Stimulated activated CD4-positive, alpha-beta T cell treated with anti-CD3 and anti-CD28 coated beads, Interleukin-1b, Interleukin-23, amount 100 ng/mL, for 4 hours (primary cell): ENCODE measurements around the gene SYT15.
A peak's percentile ranks its signal among the peaks of the same experiment; 100 is the strongest.
"Not testable (repeated sequence)": the region's sequence is repeated elsewhere in the genome, so short reads cannot be mapped to it uniquely, and the experiment has no call there.

Experiments
- DNase-seq, 2 donors: peaks; one replicate each; pipeline ENCODE4 v3.0.0-alpha.2; 2020; ENCODE audit warnings: low read depth in 2 of 2

SYT15 gene

GRCh38 chr10:46556515-46557318 lies 22.2 kb upstream of the SYT15 start, which contains the start of gene GPRIN2:
TSS of gene GPRIN2 (minus strand) at chr10:46556658. CDS start at chr10:46550736, 5,922 bp downstream.
- DNase-seq: no peak

DNA sequence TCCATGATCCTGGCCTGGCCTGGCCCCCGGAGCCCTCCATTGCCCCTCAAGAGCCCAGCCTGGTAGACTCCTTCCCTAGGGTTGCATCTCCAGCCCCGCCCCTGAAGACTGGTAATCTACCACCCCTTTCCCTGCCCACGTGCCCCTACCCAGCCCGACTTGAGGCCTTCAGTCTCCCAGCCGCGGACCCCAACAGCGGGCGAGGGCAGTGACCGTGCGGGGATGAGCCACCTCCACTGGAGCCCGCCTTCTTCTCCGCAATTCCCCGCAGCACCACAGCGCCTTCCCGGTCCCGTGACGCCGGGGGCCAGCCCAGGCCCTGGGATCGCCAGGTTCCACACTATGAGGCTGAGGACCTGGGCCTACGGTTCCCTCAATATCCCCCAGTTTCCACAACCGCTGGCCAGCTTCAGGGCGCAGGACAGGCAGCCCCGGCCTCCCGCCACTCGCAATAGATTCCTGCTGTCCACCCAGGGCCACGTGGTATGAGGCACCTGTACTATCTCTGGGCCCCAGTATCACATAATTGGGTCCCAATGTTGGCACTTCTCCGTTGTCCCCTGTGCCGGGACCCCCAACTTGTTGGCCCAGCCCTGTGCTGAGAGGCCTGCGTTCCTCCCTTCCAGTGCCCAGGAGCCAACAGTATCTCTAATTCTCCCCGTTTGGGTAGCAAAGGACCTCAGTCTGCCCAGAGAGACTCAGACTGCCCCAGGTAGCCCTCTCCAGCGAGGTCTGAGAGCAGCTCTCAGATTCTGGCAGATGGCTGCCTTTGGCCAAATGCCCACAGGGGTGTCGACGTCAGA lies 21.4 kb upstream of the SYT15 start:
- DNase-seq: no peak

DNA sequence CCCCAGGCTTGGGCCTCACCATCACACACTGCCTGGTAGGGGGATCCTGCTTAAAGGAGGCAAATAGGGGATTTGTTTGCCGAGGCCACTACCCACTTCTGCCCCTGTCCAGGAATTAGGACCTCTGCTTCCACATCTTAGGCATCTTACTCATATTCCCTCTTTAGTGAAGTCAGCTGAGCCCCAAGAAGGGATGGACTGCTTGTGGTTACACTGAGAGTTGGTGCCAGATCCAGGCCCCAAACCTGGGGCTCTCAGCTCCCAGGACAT lies 20.9 kb upstream of the SYT15 start:
- no peak for DNase-seq

DNA sequence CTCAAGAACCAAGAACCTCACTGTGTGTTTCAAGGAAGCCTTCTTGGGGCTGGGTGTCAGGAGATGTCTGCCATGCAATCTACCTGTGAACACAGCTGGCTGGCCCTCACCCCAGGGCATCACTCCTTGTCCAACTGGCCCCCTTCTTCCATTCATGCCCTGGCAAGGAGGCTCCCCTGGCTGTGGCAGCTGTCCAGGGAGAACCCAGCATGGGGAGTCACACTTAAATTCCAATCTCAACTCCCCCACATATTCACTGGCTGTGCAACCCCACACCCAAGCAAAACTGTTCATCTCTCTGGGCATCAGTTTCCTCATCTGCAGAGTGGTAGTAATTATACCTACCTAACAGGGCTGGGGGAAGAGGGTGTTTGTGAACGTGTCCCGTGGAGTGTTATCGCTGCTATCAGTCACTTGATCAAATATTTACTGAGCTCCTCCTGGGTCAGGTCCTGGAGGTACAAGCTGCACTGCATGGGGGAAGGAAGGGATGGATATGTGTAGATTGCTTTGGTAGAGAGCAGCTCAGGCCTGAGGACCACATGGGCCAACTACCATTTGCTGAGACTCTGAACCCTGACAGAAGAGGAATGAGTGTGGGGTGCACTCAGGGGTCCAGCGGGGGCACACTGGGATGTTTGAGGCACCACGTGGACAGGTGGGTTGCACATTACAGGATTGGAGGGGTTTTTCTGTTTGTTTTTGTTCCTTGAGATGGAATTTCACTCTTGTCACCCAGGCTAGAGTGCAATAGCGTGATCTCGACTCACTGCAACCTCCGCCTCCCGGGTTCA lies 20.3 kb upstream of the SYT15 start:
- no peak for DNase-seq

GRCh38 chr10:46559231-46559671 lies 19.7 kb upstream of the SYT15 start:
- no peak for DNase-seq

DNA sequence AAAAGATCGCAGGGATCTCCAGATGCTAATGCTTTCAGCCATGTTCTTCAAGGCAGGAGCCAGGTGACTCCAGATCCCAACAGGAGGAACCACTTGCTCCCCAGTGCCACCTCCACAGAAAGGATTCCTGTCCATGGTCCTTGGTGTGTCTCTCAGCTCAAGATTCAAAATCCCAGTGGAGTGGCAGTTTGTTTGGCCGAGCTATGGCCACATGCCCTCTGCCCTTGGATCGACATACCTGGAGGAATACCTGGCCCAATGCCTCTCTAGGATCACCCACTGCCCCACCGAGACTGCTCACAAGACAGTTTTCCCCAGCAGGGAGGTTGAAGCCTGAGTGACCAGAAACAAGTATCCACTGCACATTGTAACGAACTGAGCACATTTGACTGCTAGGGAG lies 18.5 kb upstream of the SYT15 start:
- DNase-seq: no peak

DNA sequence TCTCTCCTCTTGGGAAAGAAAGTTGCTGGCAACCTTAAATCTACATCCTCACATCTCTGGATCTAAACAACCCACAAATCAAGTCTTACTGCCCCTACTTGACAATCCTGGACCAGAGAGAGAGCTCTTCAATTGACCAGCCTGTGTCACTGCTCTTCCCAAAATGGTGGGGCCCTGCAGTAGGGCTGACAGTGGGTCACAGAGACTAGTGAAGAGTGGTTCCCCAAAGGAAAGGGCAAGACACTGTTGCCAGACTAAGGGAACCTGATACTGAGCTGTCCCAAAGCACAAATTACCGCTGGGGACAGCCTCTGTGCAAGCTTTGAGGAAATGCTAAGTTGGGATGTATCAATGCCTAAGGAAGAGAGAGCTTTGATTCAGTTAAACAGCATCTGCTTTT lies 18.0 kb upstream of the SYT15 start:
- no peak for DNase-seq

GRCh38 chr10:46565591-46566332 lies 13.2 kb upstream of the SYT15 start:
- DNase-seq: peak in 1 of 2 donors; percentile 21

GRCh38 chr10:46567151-46567550 lies 11.8 kb upstream of the SYT15 start:
- not testable (repeated sequence) for DNase-seq

DNA sequence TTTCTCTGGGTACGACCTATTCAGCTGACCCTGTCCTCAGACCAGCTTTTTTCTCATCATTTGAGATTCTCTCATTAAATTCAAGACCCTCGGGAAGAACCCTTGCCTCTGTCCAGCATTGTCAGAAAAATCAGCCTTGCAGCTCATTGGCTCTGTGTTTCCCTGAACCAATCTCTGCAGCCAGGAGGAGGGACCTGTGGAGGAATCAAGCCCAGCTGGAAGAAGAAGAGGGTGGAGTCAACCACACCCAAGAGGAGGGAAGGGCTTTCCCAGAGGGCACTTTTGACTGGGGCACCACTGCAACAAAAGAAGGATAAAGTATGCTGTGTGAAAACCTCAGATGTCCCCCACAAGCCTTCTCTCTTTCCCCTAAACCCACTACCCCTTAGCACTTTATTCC lies 8.3 kb upstream of the SYT15 start:
- DNase-seq: not testable (repeated sequence)

GRCh38 chr10:46572765-46573164 lies 6.2 kb upstream of the SYT15 start:
- DNase-seq: not testable (repeated sequence)

- DNase-seq: not testable (repeated sequence)
These were observed 5.6 kb upstream of the SYT15 start for GRCh38 chr10:46573314-46573713.

GRCh38 chr10:46573884-46574283 lies 5.0 kb upstream of the SYT15 start:
- not testable (repeated sequence) for DNase-seq

- not testable (repeated sequence) for DNase-seq
These were observed 1.1 kb upstream of the SYT15 start for GRCh38 chr10:46577624-46578473.

GRCh38 chr10:46579378-46579777 lies 450 bp downstream of the SYT15 start:
- DNase-seq: not testable (repeated sequence)

DNA sequence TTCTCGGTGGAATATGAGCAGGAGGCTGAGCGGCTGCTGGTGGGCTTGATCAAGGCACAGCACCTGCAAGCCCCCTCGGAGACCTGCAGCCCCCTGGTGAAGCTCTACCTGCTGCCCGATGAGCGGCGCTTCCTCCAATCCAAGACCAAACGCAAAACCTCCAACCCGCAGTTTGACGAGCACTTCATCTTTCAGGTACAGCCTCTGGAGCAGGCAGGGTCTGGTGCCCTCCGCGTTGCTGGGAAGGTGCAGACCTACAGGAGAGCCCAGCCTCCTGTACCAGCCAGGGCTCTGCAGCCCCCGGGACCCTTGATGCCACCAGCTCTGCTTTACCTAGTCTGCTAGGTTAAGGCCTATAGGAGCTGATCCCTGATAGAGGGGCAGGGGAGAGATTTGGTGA lies 3.1 kb downstream of the SYT15 start:
- DNase-seq: not testable (repeated sequence)

- not testable (repeated sequence) for DNase-seq
These were observed 3.6 kb downstream of the SYT15 start for GRCh38 chr10:46582568-46582967.

- DNase-seq: not testable (repeated sequence)
These were observed 5.3 kb downstream of the SYT15 start for GRCh38 chr10:46584196-46584595.

GRCh38 chr10:46585246-46585645 lies 6.3 kb downstream of the SYT15 start:
- DNase-seq: not testable (repeated sequence)

DNA sequence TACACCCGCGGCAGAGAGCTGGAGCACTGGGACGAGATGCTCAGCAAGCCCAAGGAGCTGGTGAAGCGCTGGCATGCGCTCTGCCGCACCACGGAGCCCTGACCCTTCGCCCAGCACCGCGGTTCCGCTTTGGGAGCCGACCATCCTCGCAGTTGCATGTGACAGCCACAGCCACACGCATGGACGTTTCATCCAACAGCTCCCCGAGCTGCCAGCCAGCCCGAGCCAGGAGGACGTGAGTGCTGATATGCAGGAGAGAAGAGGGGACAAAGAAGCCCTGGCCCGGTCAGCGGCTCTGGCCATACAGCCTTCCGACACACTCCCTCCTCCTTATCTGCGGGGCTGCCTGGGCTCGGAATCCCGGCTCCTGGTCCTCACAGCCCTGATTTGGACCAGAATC lies 8.6 kb downstream of the SYT15 start:
- not testable (repeated sequence) for DNase-seq
